GM19240 (cell line): ENCODE results near the gene CAND2.
"Not testable (repeated sequence)": the region's sequence is repeated elsewhere in the genome, so short reads cannot be mapped to it uniquely, and the experiment has no call there.

ENCODE experiments used
- DNase-seq: peaks from one replicate; pipeline ENCODE4 v3.0.0; 2011; ENCODE audit warnings: low spot score; ENCODE audit not compliant: insufficient read length

CAND2 gene

DNA sequence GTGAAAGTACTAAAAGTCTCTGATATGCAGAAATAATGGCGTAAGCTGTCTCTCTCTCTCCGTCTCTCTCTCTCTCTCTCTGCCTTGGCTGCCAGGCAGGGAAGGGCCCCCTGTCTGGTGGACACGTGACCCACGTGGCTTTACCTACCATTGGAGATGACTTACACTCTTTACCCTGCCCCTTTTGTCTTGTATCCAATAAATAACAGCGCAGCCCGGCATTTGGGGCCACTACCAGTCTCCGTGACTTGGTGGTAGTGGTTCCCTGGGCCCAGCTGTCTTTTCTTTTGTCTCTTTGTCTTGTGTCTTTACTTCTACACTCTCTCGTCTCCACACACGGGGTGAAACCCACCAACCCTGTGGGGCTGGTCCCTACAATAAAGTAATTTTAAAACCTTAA lies 25.2 kb upstream of the CAND2 start:
- no peak for DNase-seq

GRCh38 chr3:12772462-12772861 lies 24.0 kb upstream of the CAND2 start:
- DNase-seq: no peak

GRCh38 chr3:12773030-12773709 lies 23.3 kb upstream of the CAND2 start:
- no peak for DNase-seq

- DNase-seq: no peak
Measured at GRCh38 chr3:12773710-12774086, 22.8 kb upstream of the CAND2 start.

DNA sequence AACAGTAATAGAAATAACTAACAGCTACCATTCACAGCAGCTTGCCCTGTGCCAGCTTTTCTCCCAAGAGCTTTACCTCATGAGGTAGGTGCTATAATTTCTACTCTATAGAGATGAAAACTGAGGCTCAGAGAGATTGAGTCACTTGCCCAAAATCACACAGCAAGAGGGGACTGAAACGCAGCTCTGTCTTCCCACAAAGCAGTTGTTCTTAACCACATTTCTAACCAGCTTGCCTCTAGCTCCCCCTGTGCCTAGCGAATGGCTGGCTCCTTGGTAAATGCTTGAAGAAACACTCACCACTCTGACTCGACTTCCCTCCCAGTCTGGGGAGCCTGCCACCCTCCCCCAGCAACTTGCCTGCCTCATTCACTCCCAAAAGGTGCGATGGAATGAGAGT lies 21.9 kb upstream of the CAND2 start:
- DNase-seq: no peak

GRCh38 chr3:12775226-12775625 lies 21.3 kb upstream of the CAND2 start:
- no peak for DNase-seq

GRCh38 chr3:12775970-12776369 lies 20.5 kb upstream of the CAND2 start:
- DNase-seq: not testable (repeated sequence)

- no peak for DNase-seq
Measured at GRCh38 chr3:12777171-12777570, 19.3 kb upstream of the CAND2 start.

- no peak for DNase-seq
Measured at GRCh38 chr3:12780751-12781150, 15.7 kb upstream of the CAND2 start.

GRCh38 chr3:12782172-12782815 lies 14.2 kb upstream of the CAND2 start:
- no peak for DNase-seq

DNA sequence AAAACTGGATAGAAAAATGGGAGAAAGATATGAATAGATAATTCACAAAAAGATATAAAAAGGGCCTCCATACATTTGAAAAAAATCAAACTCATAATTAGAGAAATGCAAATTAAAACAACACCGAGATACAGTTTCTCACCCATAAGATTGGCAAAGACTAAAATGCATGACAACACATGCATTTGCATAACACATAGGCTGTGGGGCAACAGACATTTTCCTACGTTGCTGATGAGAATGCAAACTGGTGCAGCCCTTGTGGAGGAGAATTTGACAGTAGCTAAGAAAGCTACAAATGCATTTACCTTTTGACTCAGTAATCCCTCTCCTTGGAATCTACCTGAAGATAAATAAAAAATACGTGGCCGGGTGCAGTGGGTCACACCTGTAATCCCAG lies 11.4 kb upstream of the CAND2 start:
- no peak for DNase-seq

GRCh38 chr3:12787346-12787745 lies 9.1 kb upstream of the CAND2 start:
- DNase-seq: not testable (repeated sequence)

DNA sequence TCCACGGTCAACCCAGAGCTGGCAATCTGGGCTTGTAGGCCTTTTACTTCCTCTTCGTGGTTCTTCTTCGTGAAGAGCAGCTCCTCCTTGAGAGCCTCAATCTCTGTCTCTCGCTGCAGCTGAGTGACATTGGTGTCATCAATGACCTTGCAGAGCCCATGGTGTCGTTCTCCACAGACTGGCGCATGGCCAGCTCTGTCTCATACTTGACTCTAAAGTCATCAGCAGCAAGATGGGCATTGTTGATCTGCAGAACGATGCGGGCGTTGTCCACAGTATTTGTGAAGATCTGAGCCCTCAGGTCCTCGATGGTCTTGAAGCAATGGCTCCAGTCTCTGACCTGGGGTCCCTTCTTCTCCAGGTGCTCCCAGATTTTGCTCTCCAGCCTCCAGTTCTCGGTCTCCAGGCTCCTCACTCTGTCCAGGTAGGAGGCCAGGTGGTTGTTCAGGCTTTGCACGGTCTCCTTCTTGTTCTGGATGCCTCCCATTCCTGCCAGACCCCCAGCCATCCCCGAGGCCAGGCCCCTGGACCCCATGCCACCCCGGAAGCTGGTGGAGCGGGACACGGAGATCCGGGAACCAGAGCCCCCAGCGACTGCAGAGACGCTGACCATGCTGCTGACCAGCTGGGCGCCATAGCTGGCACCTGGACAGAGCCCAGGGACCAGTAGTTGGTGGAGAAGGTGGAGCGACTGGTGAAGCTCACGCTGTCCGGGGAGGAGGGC lies 8.4 kb upstream of the CAND2 start:
- not testable (repeated sequence) for DNase-seq

DNA sequence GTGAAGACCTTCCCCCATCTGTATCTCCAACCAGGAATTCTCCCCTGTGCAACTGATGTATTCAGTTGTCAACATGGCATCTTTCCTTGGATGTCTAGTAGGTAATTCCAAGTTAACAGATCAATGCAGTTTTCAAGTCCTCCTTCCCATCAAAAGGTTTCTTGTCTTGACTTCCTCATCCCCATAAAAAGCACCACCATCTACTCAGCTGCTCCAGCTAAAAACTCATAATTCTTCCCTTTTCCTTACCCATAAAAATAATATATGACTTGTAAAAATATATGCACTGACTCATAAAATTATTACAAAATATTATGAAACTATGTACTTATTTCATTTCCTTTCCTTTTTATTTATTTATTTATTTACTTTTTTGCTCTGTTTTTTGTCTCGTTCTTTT lies 5.0 kb upstream of the CAND2 start:
- DNase-seq: no peak

DNA sequence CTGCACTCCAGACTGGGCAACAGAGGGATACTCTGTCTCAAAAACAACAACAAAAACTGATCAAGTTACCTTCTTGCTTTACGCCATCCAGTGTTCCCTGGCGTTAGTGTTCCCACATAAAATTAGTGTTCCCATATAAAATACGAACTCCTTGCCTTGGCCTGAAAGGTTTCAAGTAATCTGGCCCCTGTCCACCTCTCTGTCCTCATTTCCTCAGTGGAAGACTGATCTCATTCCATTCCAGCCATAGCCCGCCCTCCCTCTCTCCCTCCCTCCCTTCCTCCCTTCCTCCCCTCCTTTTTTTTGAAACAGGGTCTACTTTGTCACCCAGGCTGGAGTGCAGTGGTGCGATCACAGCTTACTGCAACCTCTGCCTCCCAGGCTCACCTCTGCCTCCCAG lies 2.8 kb upstream of the CAND2 start:
- no peak for DNase-seq

DNA sequence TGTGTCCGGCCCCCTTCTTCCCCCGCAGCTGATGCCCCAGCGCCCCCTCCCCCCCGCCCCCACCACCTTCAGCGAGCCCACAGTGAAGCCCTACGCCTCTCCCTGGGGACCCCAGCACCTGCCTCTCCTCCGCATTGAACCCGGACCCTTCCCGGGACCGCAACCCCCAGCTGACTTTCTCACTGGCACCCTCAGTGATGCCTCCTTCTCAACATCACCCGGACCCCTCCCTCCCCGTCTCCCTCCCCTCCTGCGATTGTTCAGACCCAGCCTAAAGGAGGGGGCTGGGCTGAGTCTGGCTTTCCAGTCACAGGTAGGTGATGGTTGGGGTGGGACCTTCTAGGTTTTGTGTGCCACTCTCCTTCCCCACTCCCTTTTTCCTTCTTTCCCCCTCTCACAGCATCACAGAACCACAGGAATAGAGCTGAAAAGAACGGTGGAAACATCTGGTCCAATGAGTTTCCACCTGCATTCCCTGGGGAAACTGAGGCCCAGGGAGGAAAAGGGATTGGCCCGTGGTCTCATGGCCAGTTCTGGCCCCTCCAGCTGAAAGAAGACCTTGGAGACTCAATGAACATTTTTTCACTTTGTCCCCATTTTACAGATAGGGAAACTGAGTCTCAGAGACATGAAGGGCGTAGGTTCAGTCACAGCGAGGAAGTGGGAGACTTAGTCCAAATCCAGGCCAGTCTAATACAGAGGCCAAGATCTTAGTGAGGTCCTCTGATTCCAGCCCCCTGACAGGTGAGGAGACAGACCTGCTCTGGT lies 828 bp downstream of the CAND2 start:
- no peak for DNase-seq

- DNase-seq: no peak
Measured at GRCh38 chr3:12797892-12798558, 1.5 kb downstream of the CAND2 start.

DNA sequence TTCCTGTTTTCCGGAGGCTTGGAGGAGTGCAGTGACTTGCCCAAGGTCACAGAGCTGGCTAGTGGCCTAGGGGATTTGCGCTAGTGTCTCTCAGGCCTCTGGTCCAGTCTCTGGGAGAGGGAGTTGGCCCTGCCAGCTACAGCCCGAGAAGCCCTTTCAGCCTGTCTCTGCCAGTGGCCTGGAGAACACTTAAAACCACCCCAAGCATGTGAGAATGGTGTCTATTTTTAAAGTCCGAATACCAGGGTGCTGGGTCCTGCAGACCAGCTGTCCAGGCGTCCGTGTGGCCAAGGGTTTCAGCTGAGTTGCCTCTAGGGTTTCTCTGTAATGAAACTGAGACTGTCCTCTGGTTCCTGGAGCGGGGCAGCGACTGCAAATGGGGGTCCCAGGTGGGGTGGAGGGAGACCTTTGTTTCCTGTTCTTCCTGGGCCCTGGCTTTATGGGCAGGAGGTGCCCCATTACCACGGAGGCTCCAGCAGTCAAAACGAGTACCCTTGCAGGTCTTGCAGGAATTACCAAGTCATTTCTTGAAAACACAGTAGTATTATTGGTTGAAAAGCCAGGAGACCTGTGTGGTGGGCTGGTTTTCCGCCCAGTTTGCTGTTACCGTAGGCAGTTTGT lies 2.2 kb downstream of the CAND2 start:
- no peak for DNase-seq

DNA sequence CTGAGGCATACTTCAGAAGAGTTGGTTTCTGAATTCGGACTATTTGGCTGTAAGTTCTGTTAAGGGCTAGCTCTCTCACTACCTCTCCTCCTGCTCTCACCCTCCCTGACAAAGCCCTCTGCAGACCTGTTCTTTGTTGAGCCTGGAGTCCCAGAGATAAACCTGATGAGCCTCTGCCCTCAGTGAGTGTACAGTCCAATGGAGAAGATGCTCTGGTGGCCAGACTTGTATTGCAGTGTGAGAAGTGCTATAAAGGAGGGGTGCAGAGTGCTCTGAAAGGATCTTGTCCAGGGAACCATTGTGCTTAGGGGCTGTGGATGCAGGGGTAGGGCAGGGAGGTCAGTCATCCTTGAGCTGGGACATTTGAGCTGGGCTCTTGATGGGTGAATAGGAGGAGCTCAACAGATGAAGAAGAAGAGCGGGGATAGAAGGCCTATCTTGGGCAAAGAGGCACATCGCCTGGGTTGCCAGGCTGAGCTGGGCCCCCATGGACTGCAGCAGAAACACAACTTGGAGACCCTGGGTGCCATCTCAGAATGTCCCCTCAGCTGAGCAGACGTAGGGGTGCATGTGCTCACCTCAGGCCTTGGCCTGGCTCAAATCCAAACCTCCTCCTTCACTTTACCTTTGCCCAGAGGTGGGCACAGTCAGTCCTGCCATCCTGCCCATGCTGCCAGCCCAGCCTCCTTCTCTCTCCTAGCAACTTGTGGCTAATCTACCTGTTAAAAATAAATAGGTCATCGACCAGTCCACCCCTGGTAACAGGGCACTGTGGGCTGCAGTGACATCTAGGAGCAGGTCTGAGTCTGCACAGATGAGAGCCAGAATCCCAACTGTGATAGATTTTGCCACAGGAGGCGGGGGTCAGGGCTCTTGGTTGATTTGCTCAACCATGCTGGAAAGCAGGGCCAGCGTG lies 3.3 kb downstream of the CAND2 start:
- DNase-seq: no peak

- no peak for DNase-seq
Measured at GRCh38 chr3:12803371-12803770, 6.9 kb downstream of the CAND2 start.
